ENCODE measurements around the gene FXN.
"Not testable (repeated sequence)": the region's sequence is repeated elsewhere in the genome, so short reads cannot be mapped to it uniquely, and the experiment has no call there.

The FXN gene

DNA sequence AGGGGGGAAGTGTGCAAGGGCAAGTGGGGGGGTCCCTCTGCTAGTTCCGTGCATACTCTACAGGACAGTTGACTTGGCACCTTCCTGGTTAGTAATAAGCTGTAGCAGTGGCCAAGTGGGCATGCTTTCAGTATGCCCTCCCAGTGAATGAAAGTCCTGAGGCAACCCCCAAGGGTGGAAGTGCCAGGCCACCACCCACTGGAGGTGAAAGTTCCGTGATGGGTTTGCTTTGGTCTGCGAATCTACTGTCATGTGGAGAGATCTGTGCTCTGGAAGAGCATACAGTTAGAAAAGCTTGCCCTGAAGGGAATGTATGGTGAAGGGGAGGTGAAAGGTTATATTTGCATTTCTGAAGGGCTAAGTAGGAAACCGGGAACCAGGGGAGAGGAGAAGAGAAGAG is 10.3 kb downstream of the FXN start:
- TF ChIP-seq ZFX (IDR thresholded peaks at IDR 0.05) (no peak), CTCF (conservative IDR thresholded peaks at IDR 0.05) (no peak)
- H3K27ac ChIP-seq: no peak overlapping the region

GRCh38 chr9:69046723-69047122 is 11.2 kb downstream of the FXN start:
- H3K27ac ChIP-seq: no peak overlapping the region
- TF ChIP-seq CTCF (conservative IDR thresholded peaks at IDR 0.05) (no peak), ZFX (IDR thresholded peaks at IDR 0.05) (no peak)

DNA sequence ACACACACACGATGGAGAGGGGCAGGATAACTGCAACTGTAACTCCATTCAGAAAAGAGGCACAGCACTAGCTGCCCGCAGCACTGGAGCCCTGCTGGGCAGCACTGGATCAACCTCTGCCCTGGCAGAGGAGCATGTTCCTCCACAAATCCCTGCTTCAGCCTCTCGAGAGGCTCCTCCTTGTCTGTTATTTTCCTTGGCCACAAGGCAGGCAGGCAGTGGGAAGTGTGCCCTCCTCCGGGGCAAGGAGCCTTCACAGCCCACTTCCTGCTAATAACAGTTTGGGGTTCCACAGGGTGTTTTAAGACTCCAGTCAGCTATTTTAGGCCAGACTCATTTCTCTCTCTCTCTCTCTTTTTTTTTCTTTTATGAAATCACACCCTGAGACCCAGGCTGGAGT is 11.8 kb downstream of the FXN start:
- no peak overlapping the region for H3K27ac ChIP-seq
- no peak for TF ChIP-seq CTCF (conservative IDR thresholded peaks at IDR 0.05)
- no peak for TF ChIP-seq ZFX (IDR thresholded peaks at IDR 0.05)

DNA sequence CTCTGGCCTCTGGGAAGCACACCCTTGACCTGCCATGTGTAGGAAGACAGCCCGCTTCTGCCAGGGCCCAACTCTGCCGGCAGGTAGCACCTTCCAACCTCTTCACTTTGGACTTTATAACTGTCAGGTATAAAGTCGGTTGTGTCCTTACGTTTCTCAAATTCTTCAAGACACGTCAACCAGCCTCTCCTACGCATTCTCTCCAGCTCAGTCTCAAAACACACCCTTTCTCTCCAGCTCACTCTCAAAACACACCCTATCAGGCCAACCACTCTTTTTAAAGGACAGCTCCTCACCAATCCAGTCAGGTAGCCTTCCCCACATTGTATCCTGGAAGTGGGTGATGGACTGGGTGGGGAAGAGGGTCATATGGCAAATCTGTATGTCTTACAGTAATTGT is 13.5 kb downstream of the FXN start:
- no peak overlapping the region for H3K27ac ChIP-seq
- TF ChIP-seq ZFX (IDR thresholded peaks at IDR 0.05) (no peak), CTCF (conservative IDR thresholded peaks at IDR 0.05) (no peak)

GRCh38 chr9:69050936-69051335 is 15.4 kb downstream of the FXN start:
- H3K27ac ChIP-seq: not testable (repeated sequence)

- no peak overlapping the region for H3K27ac ChIP-seq
- TF ChIP-seq CTCF (conservative IDR thresholded peaks at IDR 0.05) (no peak), ZFX (IDR thresholded peaks at IDR 0.05) (no peak)
Measured at GRCh38 chr9:69054989-69055388, 19.4 kb downstream of the FXN start.

GRCh38 chr9:69056191-69056815 is 20.8 kb downstream of the FXN start:
- no peak for TF ChIP-seq CTCF (conservative IDR thresholded peaks at IDR 0.05)
- no peak for TF ChIP-seq ZFX (IDR thresholded peaks at IDR 0.05)
- no peak overlapping the region for H3K27ac ChIP-seq

DNA sequence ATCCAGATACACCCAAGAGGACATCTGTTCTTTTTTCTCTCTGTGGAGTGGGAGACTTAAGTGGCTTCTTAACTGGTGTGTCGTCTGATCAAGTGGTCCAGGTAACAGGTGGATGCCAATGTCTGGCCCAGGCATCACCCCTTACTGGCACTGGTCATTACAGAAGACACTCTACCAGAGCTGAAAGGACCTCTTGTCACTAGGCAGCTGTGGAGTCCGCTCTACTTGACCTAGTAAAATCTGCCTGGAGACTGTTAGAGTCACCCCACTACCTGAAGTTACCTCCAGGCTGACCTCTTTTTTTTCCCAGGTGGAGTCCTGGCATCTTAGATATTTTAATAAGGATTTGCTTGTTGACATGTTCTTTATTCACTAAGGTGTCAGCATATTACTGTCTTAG is 22.5 kb downstream of the FXN start:
- TF ChIP-seq ZFX (IDR thresholded peaks at IDR 0.05) (no peak), CTCF (conservative IDR thresholded peaks at IDR 0.05) (no peak)
- no peak overlapping the region for H3K27ac ChIP-seq

Measured in C4-2B (cell line).